H1 (cell line): ENCODE results near the gene ACAP2. TPM values are rescaled to one million over a fixed set of nuclear protein-coding genes. Genes with fewer than 3 reads are reported as not detected.

ENCODE experiments used
- CTCF ChIA-PET: fragments of 300-600 bp; sonication (Branson Sonifier 250); formaldehyde crosslinking; loops from one replicate; lab custom pipeline; 2021; ENCODE audit not compliant: partially characterized antibody; lab: Charles Lee
- POLR2A ChIA-PET: fragments of 300-600 bp; sonication (Branson Sonifier 250); formaldehyde crosslinking; loops from one replicate; lab custom pipeline; 2021; ENCODE audit warnings: inconsistent platforms; ENCODE audit not compliant: partially characterized antibody; lab: Charles Lee
- DNase-seq, 2 experiments: peaks; one replicate each; pipeline versions ENCODE4 v3.0.0 to v3.0.0-alpha.2; 2010 to 2022; ENCODE audit warnings: low spot score in 2 of 2, low read depth in 1 of 2, mixed read lengths in 1 of 2
- FAIRE-seq: peaks from 2 replicates; lab custom pipeline; 2011; peaks lifted over from hg19 to GRCh38; lab: Jason Lieb, UNC
- H2AFZ ChIP-seq: 2 replicates; pipeline ENCODE4 v1.8.1; 2012; ENCODE audit warnings: low read length, inconsistent platforms
- H2AK5ac ChIP-seq: 2 replicates; pipeline ENCODE4 v1.6.1; 2013; ENCODE audit warnings: low read depth, low read length
- H2BK120ac ChIP-seq: replicated peaks from 2 replicates; pipeline ENCODE3; 2013; ENCODE audit warnings: low read depth, low read length, inconsistent platforms
- H2BK12ac ChIP-seq: 2 replicates; pipeline ENCODE4 v1.6.1; 2013; ENCODE audit warnings: low read depth, low read length
- H2BK15ac ChIP-seq: 2 replicates; pipeline ENCODE4 v1.6.1; 2013; ENCODE audit warnings: low read length
- H2BK20ac ChIP-seq: 2 replicates; pipeline ENCODE4 v1.6.1; 2013; ENCODE audit warnings: low read length
- H2BK5ac ChIP-seq: 2 replicates; pipeline ENCODE4 v1.6.1; 2013; ENCODE audit warnings: low read depth, low read length
- H3K14ac ChIP-seq: 2 replicates; pipeline ENCODE4 v1.6.1; 2013; ENCODE audit warnings: inconsistent platforms; ENCODE audit not compliant: insufficient read length
- H3K18ac ChIP-seq: 2 replicates; pipeline ENCODE4 v1.6.1; 2013; ENCODE audit warnings: low read length; ENCODE audit errors: extremely low read depth
- H3K23ac ChIP-seq: 2 replicates; pipeline ENCODE4 v1.6.1; 2013; ENCODE audit warnings: inconsistent platforms; ENCODE audit not compliant: insufficient read length
- H3K23me2 ChIP-seq: 2 replicates; pipeline ENCODE4 v1.6.1; 2013; ENCODE audit warnings: low read depth, low read length
- H3K27ac ChIP-seq: 2 replicates; pipeline ENCODE4 v1.6.1; 2011; ENCODE audit warnings: low read depth, low read length, inconsistent platforms
- H3K27me3 ChIP-seq, 4 experiments: replicated peaks in 1 of 4; 1 replicate in 1 of 4; 2 replicates in 3 of 4; pipeline versions ENCODE4 v1.6.1 to v1.8.1; 2011 to 2013; ENCODE audit warnings: low read length in 3 of 4, mild to moderate bottlenecking in 3 of 4, inconsistent platforms in 2 of 4, mixed read lengths in 2 of 4, moderate library complexity in 1 of 4; ENCODE audit not compliant: control insufficient read depth in 3 of 4, insufficient read depth in 3 of 4; ENCODE audit errors: extremely low read depth in 1 of 4
- H3K36me3 ChIP-seq, 4 experiments: 2 replicates each; pipeline versions ENCODE4 v1.6.1 to v1.8.1; 2011 to 2013; ENCODE audit warnings: mild to moderate bottlenecking in 4 of 4, low read length in 3 of 4, moderate library complexity in 2 of 4, control low read depth in 1 of 4, inconsistent platforms in 1 of 4; ENCODE audit not compliant: insufficient read depth in 4 of 4, control insufficient read depth in 2 of 4
- H3K4ac ChIP-seq: replicated peaks from 2 replicates; pipeline ENCODE3; 2013; ENCODE audit warnings: low read length, low read depth, mixed read lengths, inconsistent platforms; ENCODE audit not compliant: insufficient read length
- H3K4me1 ChIP-seq, 4 experiments: replicated peaks in 1 of 4; 1 replicate in 1 of 4; 2 replicates in 3 of 4; pipeline versions ENCODE4 v1.6.1 to v1.8.1; 2011 to 2013; ENCODE audit warnings: low read length in 3 of 4, inconsistent platforms in 2 of 4, mixed read lengths in 1 of 4; ENCODE audit not compliant: insufficient read depth in 4 of 4, control insufficient read depth in 3 of 4
- H3K4me2 ChIP-seq, 2 experiments: 2 replicates each; pipeline versions ENCODE4 v1.6.1 to v1.8.1; 2011 to 2013; ENCODE audit warnings: low read depth in 2 of 2, low read length in 2 of 2, control low read depth in 1 of 2, inconsistent platforms in 1 of 2, mild to moderate bottlenecking in 1 of 2; ENCODE audit not compliant: insufficient read depth in 1 of 2
- H3K4me3 ChIP-seq, 4 experiments: fragments of 200-600, 300-600 bp in 1 of 4; sonication (generic), shearing (Covaris generic), sonication (Bioruptor Twin) in 1 of 4; 2 replicates each; pipeline versions ENCODE4 v1.5.1 to v1.8.1; 2011 to 2016; ENCODE audit warnings: low read length in 4 of 4, low read depth in 3 of 4, control low read depth in 2 of 4, inconsistent platforms in 2 of 4, mild to moderate bottlenecking in 2 of 4, mixed read lengths in 1 of 4, moderate library complexity in 1 of 4; ENCODE audit not compliant: insufficient read depth in 2 of 4; ENCODE audit errors: extremely low read depth in 1 of 4
- H3K56ac ChIP-seq: replicated peaks from 2 replicates; pipeline ENCODE3; 2013; ENCODE audit warnings: low read depth, mild to moderate bottlenecking, mixed read lengths, low read length, inconsistent platforms; ENCODE audit not compliant: insufficient read length
- H3K79me1 ChIP-seq: 2 replicates; pipeline ENCODE4 v1.6.1; 2013; ENCODE audit warnings: low read depth, low read length, control low read depth
- H3K79me2 ChIP-seq, 2 experiments: 2 replicates each; pipeline versions ENCODE4 v1.6.1 to v1.8.1; 2012 to 2013; ENCODE audit warnings: low read length in 2 of 2, mild to moderate bottlenecking in 2 of 2, inconsistent platforms in 1 of 2; ENCODE audit not compliant: insufficient read depth in 2 of 2, control insufficient read depth in 1 of 2
- H3K9ac ChIP-seq, 4 experiments: replicated peaks in 1 of 4; 1 replicate in 1 of 4; 2 replicates in 3 of 4; pipeline versions ENCODE4 v1.6.1 to v1.8.1; 2011 to 2013; ENCODE audit warnings: low read depth in 3 of 4, low read length in 3 of 4, control low read depth in 2 of 4, mild to moderate bottlenecking in 2 of 4, moderate library complexity in 2 of 4, inconsistent platforms in 1 of 4; ENCODE audit errors: extremely low read depth in 1 of 4
- H3K9me3 ChIP-seq, 2 experiments: 2 replicates each; pipeline versions ENCODE4 v1.6.1 to v1.8.1; 2012 to 2013; ENCODE audit warnings: mild to moderate bottlenecking in 2 of 2, moderate library complexity in 2 of 2, control low read depth in 1 of 2, inconsistent platforms in 1 of 2, low read depth in 1 of 2, low read length in 1 of 2, mixed read lengths in 1 of 2; ENCODE audit not compliant: insufficient read depth in 2 of 2
- H4K20me1 ChIP-seq, 2 experiments: replicated peaks in 1 of 2; 2 replicates each; pipeline versions ENCODE3 to v1.8.1; 2011 to 2013; ENCODE audit warnings: inconsistent platforms in 2 of 2, low read length in 2 of 2, mild to moderate bottlenecking in 1 of 2; ENCODE audit not compliant: insufficient read depth in 2 of 2, control insufficient read depth in 1 of 2
- H4K5ac ChIP-seq: 2 replicates; pipeline ENCODE4 v1.6.1; 2013; ENCODE audit warnings: low read length, low read depth, mixed read lengths, inconsistent platforms; ENCODE audit not compliant: insufficient read length
- H4K8ac ChIP-seq: 2 replicates; pipeline ENCODE4 v1.8.0; 2013; ENCODE audit warnings: mild to moderate bottlenecking, moderate library complexity, low read length, inconsistent platforms; ENCODE audit not compliant: insufficient read depth; ENCODE audit errors: extremely low read depth
- H4K91ac ChIP-seq: replicated peaks from 2 replicates; pipeline ENCODE3; 2013; ENCODE audit warnings: low read length, mixed read lengths, inconsistent platforms; ENCODE audit not compliant: insufficient read length
- KDM4A ChIP-seq: IDR thresholded peaks from one replicate; pipeline ENCODE4 v1.7.1; 2012; ENCODE audit warnings: low read depth, mild to moderate bottlenecking, moderate library complexity, low read length, inconsistent platforms; ENCODE audit not compliant: severe bottlenecking
- SIRT6 ChIP-seq: IDR thresholded peaks from one replicate; pipeline ENCODE4 v1.7.1; 2012; ENCODE audit warnings: low read length, inconsistent platforms
- YY1 ChIP-seq: IDR thresholded peaks from 2 replicates; pipeline ENCODE4 v1.6.1; 2011; ENCODE audit warnings: low read depth, mild to moderate bottlenecking, low read length
- WGBS, 2 experiments: shearing (Covaris generic) in 1 of 2; methylation state at CpG; one replicate each; pipeline versions ENCODE4 v1.1.6 to v1.1.7; 2013 to 2015; ENCODE audit warnings: low lambda C conversion rate in 2 of 2, mixed read lengths in 2 of 2, inconsistent platforms in 1 of 2, low coverage in 1 of 2, missing lambda C conversion rate in 1 of 2; ENCODE audit not compliant: insufficient replicate concordance in 2 of 2, insufficient coverage in 1 of 2, insufficient read length in 1 of 2; ENCODE audit errors: extremely low coverage in 1 of 2, missing lambda C conversion rate in 1 of 2; 5-methylcytosine and 5-hydroxymethylcytosine counted together
- polyA plus RNA-seq, 7 experiments: library from polyadenylated mRNA; depleted of rRNA in 3 of 7; stranded (reverse) in 5 of 7; unstranded in 2 of 7; fragments of >200 nt in 5 of 7; fragments of 200-250 nt in 2 of 7; gene quantifications; 1 replicate in 5 of 7; 2 replicates in 1 of 7; 4 replicates in 1 of 7; pipeline versions ENCODE4 v1.2.1 to v1.2.3, GENCODE V29; 2011 to 2013; ENCODE audit warnings: missing spikeins in 2 of 7, mixed read lengths in 2 of 7
- total RNA-seq: library from RNA; stranded (reverse); fragmentation: NEBNext Ultra II Directional; extraction: Animal tissue kit (Norgen Biotek cat#: 25700); gene quantifications from 2 replicates; pipeline ENCODE4 v1.2.1, GENCODE V29; 2021
- TF ChIP-seq, protein P1 (sequence below): IDR thresholded peaks from 2 replicates; pipeline ENCODE4 v1.6.1; 2012; ENCODE audit warnings: inconsistent platforms

Gene ACAP2
- total and polyA plus RNA-seq, 2 of the 8 experiments (the other 6 are each of a cell fraction or from before 2014, with no cell fraction given), result 7.7 to 37.3 TPM

DNA sequence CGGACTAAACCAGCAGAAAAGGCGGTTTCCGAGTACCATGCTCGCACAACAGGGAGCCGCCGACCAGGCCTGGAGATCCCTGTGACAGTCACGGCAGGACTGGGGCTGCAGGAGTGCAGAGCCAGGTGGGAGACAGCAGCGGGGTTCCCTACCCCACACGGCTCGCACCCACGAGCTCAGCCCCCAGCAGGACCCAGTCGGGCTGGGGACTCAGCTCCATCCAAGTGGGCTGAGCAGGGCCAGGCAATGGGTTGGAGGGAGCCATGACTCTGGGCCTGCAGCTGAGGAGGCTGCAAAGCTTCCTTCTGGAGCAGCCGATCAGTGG, 187.7 kb downstream of the ACAP2 start:
- Histone ChIP-seq H2BK12ac (0 out of 2 replicates have a peak overlapping the region, but pooled peaks have one; percentile 60), H3K4me3 (no peak overlapping the region), H4K8ac (peak overlapping the region; percentile 71; the same call in 1 of the 2 replicates), H3K23me2 (peaks cover 3% of the 10 kb centered on the region; the same call in 1 of the 2 replicates), H3K9ac (no peak overlapping the region), H2BK20ac (no peak overlapping the region), H3K4me1 (peaks cover 7 to 47% (median 33%) of the 10 kb centered on the region in 4 experiments), H2BK5ac (peak overlapping the region; percentile 75), H3K27me3 (no peaks in the 10 kb centered on the region), H2AK5ac (0 out of 2 replicates have a peak overlapping the region, but pooled peaks have one; percentile 39), H2AFZ (no peak overlapping the region), H4K91ac (peak overlapping the region; percentile 17), H3K4me2 (no peak overlapping the region), H3K9me3 (no peaks in the 10 kb centered on the region; a peak in 1 of 4 replicates), H3K27ac (no peak overlapping the region), H3K18ac (no peak overlapping the region), H3K79me2 (peaks cover 0 to 87% of the 10 kb centered on the region in 2 experiments; a peak in 3 of 4 replicates), H2BK120ac (no peak overlapping the region), H3K36me3 (no peaks in the 10 kb centered on the region), H3K79me1 (peaks cover 29% of the 10 kb centered on the region), H4K20me1 (peaks cover 11 to 20% of the 10 kb centered on the region in 2 experiments), H3K23ac (no peak overlapping the region), H4K5ac (no peak overlapping the region), H3K4ac (no peak overlapping the region), H3K56ac (no peak overlapping the region), H2BK15ac (no peak overlapping the region), H3K14ac (no peak overlapping the region)
- FAIRE-seq (no peak), DNase-seq (no peak)
- ChIA-PET CTCF (interaction anchor here (0.7 to 3.3 kb wide), 12 partner anchors 13 to 583 kb away, joined by 3 to 13 read pairs (median 4); partner anchors contain the start of genes LSG1 and XXYLT1), POLR2A (interaction anchor here (0.6 to 1.5 kb wide), 3 partner anchors 30 to 42 kb away, joined by 3 to 4 read pairs (median 4); no protein-coding TSS in a partner anchor)
- TF ChIP-seq, protein P1, sequence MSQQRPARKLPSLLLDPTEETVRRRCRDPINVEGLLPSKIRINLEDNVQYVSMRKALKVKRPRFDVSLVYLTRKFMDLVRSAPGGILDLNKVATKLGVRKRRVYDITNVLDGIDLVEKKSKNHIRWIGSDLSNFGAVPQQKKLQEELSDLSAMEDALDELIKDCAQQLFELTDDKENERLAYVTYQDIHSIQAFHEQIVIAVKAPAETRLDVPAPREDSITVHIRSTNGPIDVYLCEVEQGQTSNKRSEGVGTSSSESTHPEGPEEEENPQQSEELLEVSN, result 0 out of 2 replicates have a peak, but pooled peaks have one; percentile 27
- TF ChIP-seq YY1 (no peak), SIRT6 (no peak), KDM4A (no peak)
- 84% methylated on average over 13 of the region's 13 CpGs; no CpG with 5 or more reads in 1 of the 2 experiments for WGBS, 2 experiments
